Kidney glomerular epithelial cell (primary cell): ENCODE measurements around the gene CTDNEP1.

ENCODE experiments used
- DNase-seq: peaks from one replicate; lab custom pipeline; 2025; lab: John Stamatoyannopoulos, UW

Gene CTDNEP1

GRCh38 chr17:7251661-7252175, at the start of gene CTDNEP1:
CTDNEP1 (minus strand) TSS chr17:7251734; CDS start chr17:7251296, 438 bp downstream.
- DNase-seq: peak; percentile 98

- peak; percentile 24 for DNase-seq
Measured at GRCh38 chr17:7296189-7296861, 44.8 kb upstream of the CTDNEP1 start.

GRCh38 chr17:7295230-7296180, 44.0 kb upstream of the CTDNEP1 start:
- DNase-seq: no peak

- DNase-seq: no peak
Measured at GRCh38 chr17:7294614-7295153, 43.1 kb upstream of the CTDNEP1 start, which contains the start of gene YBX2. YBX2 (minus strand) TSS chr17:7294639; CDS start chr17:7294500, 139 bp downstream.

GRCh38 chr17:7293816-7294613, 42.5 kb upstream of the CTDNEP1 start:
- no peak for DNase-seq

- DNase-seq: peak; percentile 85
Measured at GRCh38 chr17:7293159-7293558, 41.6 kb upstream of the CTDNEP1 start.

GRCh38 chr17:7292729-7293128, 41.2 kb upstream of the CTDNEP1 start:
- no peak for DNase-seq

GRCh38 chr17:7292194-7292593, 40.7 kb upstream of the CTDNEP1 start:
- no peak for DNase-seq

GRCh38 chr17:7290685-7291084, 39.2 kb upstream of the CTDNEP1 start:
- no peak for DNase-seq

- DNase-seq: no peak
Measured at GRCh38 chr17:7290166-7290565, 38.6 kb upstream of the CTDNEP1 start.

GRCh38 chr17:7289256-7290032, 37.9 kb upstream of the CTDNEP1 start:
- no peak for DNase-seq

GRCh38 chr17:7285679-7286078, 34.1 kb upstream of the CTDNEP1 start:
- DNase-seq: no peak

GRCh38 chr17:7284911-7285310, 33.4 kb upstream of the CTDNEP1 start:
- no peak for DNase-seq

GRCh38 chr17:7283471-7284216, 32.1 kb upstream of the CTDNEP1 start:
- DNase-seq: no peak

GRCh38 chr17:7282752-7283321, 31.3 kb upstream of the CTDNEP1 start:
- no peak for DNase-seq

GRCh38 chr17:7281953-7282751, 30.6 kb upstream of the CTDNEP1 start:
- DNase-seq: no peak

- peak; percentile 63 for DNase-seq
Measured at GRCh38 chr17:7281074-7281952, 29.8 kb upstream of the CTDNEP1 start, which contains the start of gene SLC2A4. SLC2A4 (plus strand) TSS chr17:7281718; CDS start chr17:7281935, 217 bp downstream.
